HL-60 (cell line): ENCODE data around the gene TNIK.

Experiments used
- DNase-seq, 2 experiments: peaks; one replicate each; pipeline ENCODE4 v3.0.0-alpha.2; 2010 to 2020; ENCODE audit warnings: low read depth in 1 of 2, low spot score in 1 of 2
- H3K27ac ChIP-seq: fragments of 250-450 bp; sonication (Bioruptor Pico); replicated peaks from 2 replicates; pipeline ENCODE4 v1.5.1; 2020; ENCODE audit warnings: mild to moderate bottlenecking, moderate library complexity
- H3K27me3 ChIP-seq: fragments of 250-450 bp; sonication (Bioruptor Pico); 2 replicates; pipeline ENCODE4 v1.5.1; 2021; ENCODE audit warnings: mild to moderate bottlenecking, moderate library complexity; ENCODE audit not compliant: insufficient read depth, poor library complexity, severe bottlenecking
- H3K4me3 ChIP-seq: replicated peaks from 2 replicates; pipeline ENCODE4 v1.5.1; 2011; ENCODE audit warnings: mild to moderate bottlenecking, control low read depth, low read length; ENCODE audit not compliant: insufficient read depth
- GABPA ChIP-seq: IDR thresholded peaks from 2 replicates; pipeline ENCODE4 v1.6.1; 2012; ENCODE audit warnings: low read depth
- POLR2AphosphoS5 ChIP-seq: IDR thresholded peaks from 2 replicates; pipeline ENCODE4 v1.6.1; 2012; ENCODE audit warnings: low read depth
- SPI1 ChIP-seq: IDR thresholded peaks from 2 replicates; pipeline ENCODE4 v1.6.1; 2012; ENCODE audit warnings: low read depth, mild to moderate bottlenecking, borderline replicate concordance
- TF ChIP-seq, protein P1 (sequence below): IDR thresholded peaks from one replicate; pipeline ENCODE4 v1.5.1; 2011; ENCODE audit warnings: low read length, control low read depth, inconsistent platforms; ENCODE audit not compliant: insufficient read depth
- TF ChIP-seq, protein P2 (sequence below): IDR thresholded peaks from 2 replicates; pipeline ENCODE4 v1.6.1; 2012; ENCODE audit warnings: low read depth; ENCODE audit not compliant: insufficient replicate concordance

The TNIK gene

DNA sequence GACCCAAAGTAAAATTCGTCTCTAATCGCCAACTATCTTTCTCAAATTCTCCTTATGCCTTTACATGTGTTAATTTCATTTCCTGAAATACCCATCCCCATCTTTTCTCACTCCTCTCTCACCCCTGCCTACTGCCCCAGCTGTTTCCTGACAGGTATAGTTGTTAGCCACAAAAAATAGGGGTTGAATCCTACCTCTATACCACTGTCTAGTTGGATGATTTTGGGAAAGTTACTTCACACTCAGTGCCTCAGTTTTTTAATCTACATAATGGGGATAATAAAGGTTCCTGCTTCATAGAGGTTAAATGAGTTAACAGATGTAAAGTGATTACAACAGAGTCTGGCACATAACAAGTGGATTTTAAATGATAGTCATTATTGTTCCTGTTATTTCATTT is 189.7 kb downstream of the TNIK start:
- no peak for DNase-seq
- Histone ChIP-seq H3K4me3 (no peak overlapping the region), H3K27ac (no peak overlapping the region), H3K27me3 (no peaks in the 10 kb centered on the region)
- no peak for TF ChIP-seq GABPA
- TF ChIP-seq POLR2AphosphoS5 = no peak
- TF ChIP-seq SPI1 = no peak
- TF ChIP-seq, protein P1, sequence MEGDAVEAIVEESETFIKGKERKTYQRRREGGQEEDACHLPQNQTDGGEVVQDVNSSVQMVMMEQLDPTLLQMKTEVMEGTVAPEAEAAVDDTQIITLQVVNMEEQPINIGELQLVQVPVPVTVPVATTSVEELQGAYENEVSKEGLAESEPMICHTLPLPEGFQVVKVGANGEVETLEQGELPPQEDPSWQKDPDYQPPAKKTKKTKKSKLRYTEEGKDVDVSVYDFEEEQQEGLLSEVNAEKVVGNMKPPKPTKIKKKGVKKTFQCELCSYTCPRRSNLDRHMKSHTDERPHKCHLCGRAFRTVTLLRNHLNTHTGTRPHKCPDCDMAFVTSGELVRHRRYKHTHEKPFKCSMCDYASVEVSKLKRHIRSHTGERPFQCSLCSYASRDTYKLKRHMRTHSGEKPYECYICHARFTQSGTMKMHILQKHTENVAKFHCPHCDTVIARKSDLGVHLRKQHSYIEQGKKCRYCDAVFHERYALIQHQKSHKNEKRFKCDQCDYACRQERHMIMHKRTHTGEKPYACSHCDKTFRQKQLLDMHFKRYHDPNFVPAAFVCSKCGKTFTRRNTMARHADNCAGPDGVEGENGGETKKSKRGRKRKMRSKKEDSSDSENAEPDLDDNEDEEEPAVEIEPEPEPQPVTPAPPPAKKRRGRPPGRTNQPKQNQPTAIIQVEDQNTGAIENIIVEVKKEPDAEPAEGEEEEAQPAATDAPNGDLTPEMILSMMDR = no peak
- TF ChIP-seq, protein P2, sequence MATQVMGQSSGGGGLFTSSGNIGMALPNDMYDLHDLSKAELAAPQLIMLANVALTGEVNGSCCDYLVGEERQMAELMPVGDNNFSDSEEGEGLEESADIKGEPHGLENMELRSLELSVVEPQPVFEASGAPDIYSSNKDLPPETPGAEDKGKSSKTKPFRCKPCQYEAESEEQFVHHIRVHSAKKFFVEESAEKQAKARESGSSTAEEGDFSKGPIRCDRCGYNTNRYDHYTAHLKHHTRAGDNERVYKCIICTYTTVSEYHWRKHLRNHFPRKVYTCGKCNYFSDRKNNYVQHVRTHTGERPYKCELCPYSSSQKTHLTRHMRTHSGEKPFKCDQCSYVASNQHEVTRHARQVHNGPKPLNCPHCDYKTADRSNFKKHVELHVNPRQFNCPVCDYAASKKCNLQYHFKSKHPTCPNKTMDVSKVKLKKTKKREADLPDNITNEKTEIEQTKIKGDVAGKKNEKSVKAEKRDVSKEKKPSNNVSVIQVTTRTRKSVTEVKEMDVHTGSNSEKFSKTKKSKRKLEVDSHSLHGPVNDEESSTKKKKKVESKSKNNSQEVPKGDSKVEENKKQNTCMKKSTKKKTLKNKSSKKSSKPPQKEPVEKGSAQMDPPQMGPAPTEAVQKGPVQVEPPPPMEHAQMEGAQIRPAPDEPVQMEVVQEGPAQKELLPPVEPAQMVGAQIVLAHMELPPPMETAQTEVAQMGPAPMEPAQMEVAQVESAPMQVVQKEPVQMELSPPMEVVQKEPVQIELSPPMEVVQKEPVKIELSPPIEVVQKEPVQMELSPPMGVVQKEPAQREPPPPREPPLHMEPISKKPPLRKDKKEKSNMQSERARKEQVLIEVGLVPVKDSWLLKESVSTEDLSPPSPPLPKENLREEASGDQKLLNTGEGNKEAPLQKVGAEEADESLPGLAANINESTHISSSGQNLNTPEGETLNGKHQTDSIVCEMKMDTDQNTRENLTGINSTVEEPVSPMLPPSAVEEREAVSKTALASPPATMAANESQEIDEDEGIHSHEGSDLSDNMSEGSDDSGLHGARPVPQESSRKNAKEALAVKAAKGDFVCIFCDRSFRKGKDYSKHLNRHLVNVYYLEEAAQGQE = no peak

DNA sequence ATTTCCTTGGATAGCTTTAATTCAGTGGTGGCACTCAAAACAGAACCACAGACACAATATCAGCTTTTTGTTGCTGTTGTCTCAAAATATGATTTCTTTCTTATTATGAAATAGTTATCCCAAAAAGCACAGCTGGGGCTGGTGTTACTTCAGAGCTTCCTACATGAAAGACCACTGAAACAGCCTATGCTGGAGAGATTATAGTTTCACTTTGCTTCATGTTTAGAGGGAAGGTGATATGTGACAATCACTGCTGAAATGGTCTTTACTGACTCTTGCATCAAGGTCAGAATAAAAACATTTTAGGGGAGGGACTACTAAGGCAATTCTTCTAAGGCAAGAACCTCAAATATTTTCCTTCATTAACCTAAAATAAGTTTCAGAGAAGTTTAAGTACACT is 190.7 kb downstream of the TNIK start:
- TF ChIP-seq, protein P1 = no peak
- no peak for TF ChIP-seq GABPA
- no peak for TF ChIP-seq SPI1
- TF ChIP-seq, protein P2 = no peak
- TF ChIP-seq POLR2AphosphoS5 = no peak
- DNase-seq = no peak
- H3K27ac ChIP-seq = no peak overlapping the region
- H3K4me3 ChIP-seq = no peak overlapping the region
- no peaks in the 10 kb centered on the region for H3K27me3 ChIP-seq

DNA sequence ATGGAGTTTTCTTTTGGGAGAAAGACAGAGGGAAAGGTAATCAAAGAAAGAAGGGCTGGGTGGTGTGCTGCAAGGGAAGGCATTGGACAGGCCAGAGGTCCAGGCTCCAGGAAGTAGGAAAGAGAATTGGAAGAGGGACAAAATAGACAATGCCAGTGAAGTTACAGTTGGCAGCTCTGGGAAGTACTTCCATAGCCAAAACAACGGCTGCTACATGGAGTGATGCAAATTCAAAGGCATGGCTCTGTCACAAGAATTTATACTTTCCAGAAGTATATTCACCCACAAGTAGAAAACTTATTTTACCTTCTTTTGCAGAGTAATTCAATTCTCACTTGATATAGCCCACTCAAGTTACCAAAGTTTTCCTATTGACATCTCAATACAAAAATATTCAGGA is 191.5 kb downstream of the TNIK start:
- H3K27me3 ChIP-seq = no peaks in the 10 kb centered on the region
- TF ChIP-seq, protein P1 = no peak
- TF ChIP-seq, protein P2 = no peak
- TF ChIP-seq SPI1 = no peak
- no peak for TF ChIP-seq POLR2AphosphoS5
- TF ChIP-seq GABPA = no peak
- H3K4me3 ChIP-seq = no peak overlapping the region
- no peak for DNase-seq
- H3K27ac ChIP-seq = no peak overlapping the region
